Trophoblast cell (in vitro differentiated cells and primary cell): ENCODE results near the gene PHF21A.

Source experiments
- DNase-seq, 2 donors: peaks; one replicate each; pipeline ENCODE4 v3.0.0-alpha.2; 2016
- H2AFZ ChIP-seq: 2 replicates; pipeline ENCODE4 v1.6.1; 2013; ENCODE audit warnings: low read length, moderate library complexity, mild to moderate bottlenecking; ENCODE audit not compliant: insufficient read depth, poor library complexity
- H2AK5ac ChIP-seq: 2 replicates; pipeline ENCODE4 v1.6.1; 2013; ENCODE audit warnings: mild to moderate bottlenecking, low read length
- H2BK120ac ChIP-seq: 2 replicates; pipeline ENCODE4 v1.6.1; 2013; ENCODE audit warnings: low read length, mild to moderate bottlenecking, moderate library complexity; ENCODE audit not compliant: insufficient read depth, poor library complexity
- H2BK12ac ChIP-seq: 2 replicates; pipeline ENCODE4 v1.6.1; 2013; ENCODE audit warnings: mild to moderate bottlenecking, low read length, moderate library complexity
- H2BK5ac ChIP-seq: 2 replicates; pipeline ENCODE4 v1.6.1; 2013; ENCODE audit warnings: low read length, low read depth, moderate library complexity, mild to moderate bottlenecking; ENCODE audit not compliant: poor library complexity
- H3K14ac ChIP-seq: 2 replicates; pipeline ENCODE4 v1.6.1; 2013; ENCODE audit warnings: mild to moderate bottlenecking, low read length
- H3K18ac ChIP-seq: 2 replicates; pipeline ENCODE4 v1.6.1; 2013; ENCODE audit warnings: mild to moderate bottlenecking, low read length
- H3K23ac ChIP-seq: 2 replicates; pipeline ENCODE4 v1.6.1; 2013; ENCODE audit warnings: low read length
- H3K27ac ChIP-seq: 2 replicates; pipeline ENCODE4 v1.5.1; 2013; ENCODE audit warnings: low read depth, mild to moderate bottlenecking, inconsistent platforms, low read length, moderate library complexity
- H3K27me3 ChIP-seq: 2 replicates; pipeline ENCODE4 v1.6.1; 2013; ENCODE audit warnings: inconsistent platforms, mild to moderate bottlenecking, low read length, moderate library complexity; ENCODE audit not compliant: insufficient read depth
- H3K36me3 ChIP-seq, 2 experiments: 1 replicate in 1 of 2; 2 replicates in 1 of 2; pipeline ENCODE4 v1.6.1; 2013; ENCODE audit warnings: low read length in 2 of 2, mild to moderate bottlenecking in 2 of 2, moderate library complexity in 1 of 2; ENCODE audit not compliant: insufficient read depth in 2 of 2, control insufficient read depth in 1 of 2
- H3K4ac ChIP-seq: 2 replicates; pipeline ENCODE4 v1.6.1; 2013; ENCODE audit warnings: low read depth, mild to moderate bottlenecking, low read length, moderate library complexity
- H3K4me1 ChIP-seq, 2 experiments: 1 replicate in 1 of 2; 2 replicates in 1 of 2; pipeline ENCODE4 v1.6.1; 2013; ENCODE audit warnings: low read length in 2 of 2, mild to moderate bottlenecking in 2 of 2, moderate library complexity in 1 of 2; ENCODE audit not compliant: insufficient read depth in 2 of 2, control insufficient read depth in 1 of 2
- H3K4me2 ChIP-seq: 2 replicates; pipeline ENCODE4 v1.6.1; 2013; ENCODE audit warnings: inconsistent platforms, mild to moderate bottlenecking, low read length, moderate library complexity
- H3K4me3 ChIP-seq: 2 replicates; pipeline ENCODE4 v1.5.1; 2013; ENCODE audit warnings: mild to moderate bottlenecking, low read depth, low read length, inconsistent platforms
- H3K79me1 ChIP-seq: one replicate; pipeline ENCODE4 v1.6.1; 2013; ENCODE audit warnings: low read length
- H3K79me2 ChIP-seq: 2 replicates; pipeline ENCODE4 v1.6.1; 2013; ENCODE audit warnings: low read length, mild to moderate bottlenecking; ENCODE audit not compliant: control insufficient read depth, insufficient read depth, poor library complexity
- H3K9ac ChIP-seq: 2 replicates; pipeline ENCODE4 v1.6.1; 2013; ENCODE audit warnings: mild to moderate bottlenecking, low read length
- H3K9me3 ChIP-seq: 2 replicates; pipeline ENCODE4 v1.6.1; 2013; ENCODE audit warnings: low read depth, mild to moderate bottlenecking, control low read depth, inconsistent platforms, low read length; ENCODE audit not compliant: insufficient read depth
- H4K12ac ChIP-seq: 2 replicates; pipeline ENCODE4 v1.6.1; 2013; ENCODE audit warnings: low read depth, mild to moderate bottlenecking, low read length, moderate library complexity
- H4K8ac ChIP-seq: 2 replicates; pipeline ENCODE4 v1.6.1; 2013; ENCODE audit warnings: low read depth, mild to moderate bottlenecking, low read length, moderate library complexity
- H4K91ac ChIP-seq: one replicate; pipeline ENCODE4 v1.6.1; 2013; ENCODE audit warnings: low read depth, mild to moderate bottlenecking, low read length, moderate library complexity
- WGBS: extraction: QIAGEN DNeasy Blood & Tissue Kit; methylation state at CpG from one replicate; pipeline ENCODE4 v1.1.7; 2013; ENCODE audit warnings: missing lambda C conversion rate; ENCODE audit not compliant: insufficient read length, insufficient coverage; ENCODE audit errors: extremely low coverage; 5-methylcytosine and 5-hydroxymethylcytosine counted together

Gene PHF21A

DNA sequence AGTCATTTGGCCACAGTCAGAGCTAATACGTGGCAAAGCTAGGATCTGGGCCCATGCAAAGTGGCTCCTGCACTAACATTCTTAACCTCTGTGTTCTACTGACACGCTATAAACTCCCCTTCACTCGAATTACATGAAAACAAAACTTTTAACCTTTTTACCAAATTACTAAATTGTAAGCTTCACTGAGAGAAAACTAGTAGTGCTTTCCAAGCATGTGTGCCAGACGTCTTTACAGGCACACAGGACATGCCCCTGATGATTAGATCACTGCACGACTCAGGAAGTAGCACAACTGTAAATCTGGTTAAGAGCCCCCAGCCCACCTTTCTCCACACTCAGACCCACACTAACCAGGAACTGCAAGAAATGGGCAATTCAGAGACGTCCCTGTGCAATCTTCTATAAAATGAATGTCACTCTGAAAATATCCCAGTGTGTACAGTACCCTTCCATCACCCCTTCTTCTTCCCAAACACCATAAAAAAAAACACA, 16.1 kb downstream of the PHF21A start:
- no peak overlapping the region for H4K91ac ChIP-seq
- no peak overlapping the region for H2AFZ ChIP-seq
- no peak for DNase-seq
- H3K18ac ChIP-seq: no peak overlapping the region
- H2BK5ac ChIP-seq: no peak overlapping the region
- no peak overlapping the region for H2BK120ac ChIP-seq
- no peak overlapping the region for H2AK5ac ChIP-seq
- H3K27me3 ChIP-seq: no peaks in the 10 kb centered on the region
- H4K8ac ChIP-seq: no peak overlapping the region
- no peak overlapping the region for H3K14ac ChIP-seq
- H2BK12ac ChIP-seq: no peak overlapping the region
- no peaks in the 10 kb centered on the region for H3K9me3 ChIP-seq
- no peak overlapping the region for H3K4me2 ChIP-seq
- H3K79me2 ChIP-seq: no peaks in the 10 kb centered on the region
- no peak overlapping the region for H4K12ac ChIP-seq
- H3K23ac ChIP-seq: no peak overlapping the region
- no peaks in the 10 kb centered on the region for H3K36me3 ChIP-seq
- H3K79me1 ChIP-seq: no peaks in the 10 kb centered on the region
- H3K27ac ChIP-seq: no peak overlapping the region
- peaks cover 0 to 4% of the 10 kb centered on the region in 2 experiments for H3K4me1 ChIP-seq
- no peak overlapping the region for H3K9ac ChIP-seq
- WGBS: 100% methylated on average over 2 of the region's 6 CpGs
- H3K4ac ChIP-seq: no peak overlapping the region
- H3K4me3 ChIP-seq: no peak overlapping the region

DNA sequence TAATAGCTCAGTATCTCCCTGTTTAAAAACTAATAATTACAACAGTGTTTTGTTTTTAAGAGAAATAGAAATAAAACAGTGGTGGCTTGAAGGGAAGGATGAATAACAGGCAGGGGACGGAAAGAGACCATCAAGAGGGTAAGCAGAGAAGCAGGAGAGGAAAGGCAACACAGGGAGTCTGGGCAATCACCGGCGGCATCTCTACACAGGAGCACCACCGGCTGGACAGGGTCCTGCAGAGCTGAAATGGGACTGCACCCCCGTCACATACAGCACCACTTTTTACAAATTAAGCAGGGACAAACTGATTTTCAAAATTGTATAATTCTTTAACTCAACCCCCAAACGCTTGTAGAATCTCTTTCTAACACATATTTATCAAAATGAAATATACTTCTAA, 18.4 kb downstream of the PHF21A start:
- no peak overlapping the region for H3K18ac ChIP-seq
- H2AK5ac ChIP-seq: no peak overlapping the region
- H3K9me3 ChIP-seq: no peaks in the 10 kb centered on the region
- no peak overlapping the region for H3K14ac ChIP-seq
- H3K27ac ChIP-seq: no peak overlapping the region
- no peaks in the 10 kb centered on the region for H3K79me1 ChIP-seq
- no peak overlapping the region for H3K23ac ChIP-seq
- H4K91ac ChIP-seq: no peak overlapping the region
- no peak overlapping the region for H2BK120ac ChIP-seq
- H3K27me3 ChIP-seq: no peaks in the 10 kb centered on the region
- no CpG with 5 or more reads among the region's 6 CpGs for WGBS
- no peak overlapping the region for H2BK12ac ChIP-seq
- no peaks in the 10 kb centered on the region for H3K79me2 ChIP-seq
- no peak overlapping the region for H2BK5ac ChIP-seq
- H3K4me1 ChIP-seq: peaks cover 0 to 4% of the 10 kb centered on the region in 2 experiments
- DNase-seq: no peak
- no peaks in the 10 kb centered on the region for H3K36me3 ChIP-seq
- H3K4me3 ChIP-seq: no peak overlapping the region
- no peak overlapping the region for H3K9ac ChIP-seq
- H2AFZ ChIP-seq: no peak overlapping the region
- no peak overlapping the region for H3K4me2 ChIP-seq
- H4K8ac ChIP-seq: no peak overlapping the region
- no peak overlapping the region for H4K12ac ChIP-seq
- no peak overlapping the region for H3K4ac ChIP-seq

- H3K4ac ChIP-seq: no peak overlapping the region
- H3K4me1 ChIP-seq: peaks cover 0 to 2% of the 10 kb centered on the region in 2 experiments
- H2BK120ac ChIP-seq: no peak overlapping the region
- no peak overlapping the region for H3K4me2 ChIP-seq
- DNase-seq: no peak
- no peak overlapping the region for H3K14ac ChIP-seq
- no peaks in the 10 kb centered on the region for H3K79me1 ChIP-seq
- H2BK5ac ChIP-seq: no peak overlapping the region
- no peak overlapping the region for H2BK12ac ChIP-seq
- H4K12ac ChIP-seq: no peak overlapping the region
- no peak overlapping the region for H3K27ac ChIP-seq
- H3K9ac ChIP-seq: no peak overlapping the region
- no peaks in the 10 kb centered on the region for H3K36me3 ChIP-seq
- WGBS: no CpG with 5 or more reads among the region's 3 CpGs
- H3K9me3 ChIP-seq: no peaks in the 10 kb centered on the region
- no peak overlapping the region for H2AK5ac ChIP-seq
- no peak overlapping the region for H3K23ac ChIP-seq
- H2AFZ ChIP-seq: no peak overlapping the region
- no peak overlapping the region for H4K91ac ChIP-seq
- no peak overlapping the region for H4K8ac ChIP-seq
- no peaks in the 10 kb centered on the region for H3K79me2 ChIP-seq
- H3K18ac ChIP-seq: no peak overlapping the region
- H3K27me3 ChIP-seq: no peaks in the 10 kb centered on the region
- no peak overlapping the region for H3K4me3 ChIP-seq
These were observed 20.6 kb downstream of the PHF21A start for GRCh38 chr11:46100670-46101069.

- H4K8ac ChIP-seq: no peak overlapping the region
- no peaks in the 10 kb centered on the region for H3K4me1 ChIP-seq
- H3K4me2 ChIP-seq: no peak overlapping the region
- H2AK5ac ChIP-seq: no peak overlapping the region
- H3K23ac ChIP-seq: no peak overlapping the region
- no peaks in the 10 kb centered on the region for H3K9me3 ChIP-seq
- H2AFZ ChIP-seq: no peak overlapping the region
- no peak overlapping the region for H2BK12ac ChIP-seq
- no peak overlapping the region for H3K9ac ChIP-seq
- H2BK5ac ChIP-seq: no peak overlapping the region
- no peaks in the 10 kb centered on the region for H3K36me3 ChIP-seq
- no CpG with 5 or more reads among the region's 1 CpG for WGBS
- no peak overlapping the region for H4K12ac ChIP-seq
- no peak for DNase-seq
- H4K91ac ChIP-seq: no peak overlapping the region
- no peak overlapping the region for H3K27ac ChIP-seq
- H3K18ac ChIP-seq: no peak overlapping the region
- H2BK120ac ChIP-seq: no peak overlapping the region
- no peaks in the 10 kb centered on the region for H3K79me1 ChIP-seq
- H3K4me3 ChIP-seq: no peak overlapping the region
- no peaks in the 10 kb centered on the region for H3K79me2 ChIP-seq
- H3K27me3 ChIP-seq: no peaks in the 10 kb centered on the region
- H3K4ac ChIP-seq: no peak overlapping the region
- no peak overlapping the region for H3K14ac ChIP-seq
These were observed 21.3 kb downstream of the PHF21A start for GRCh38 chr11:46099963-46100316.
